NCI-H1105 treated with DMSO at 0.1 percent for 48 hours (cell line): ENCODE measurements around the gene CYBA.

ENCODE experiments used
- DNase-seq: peaks from one replicate; lab custom pipeline; 2025; lab: John Stamatoyannopoulos, UW

Gene CYBA

DNA sequence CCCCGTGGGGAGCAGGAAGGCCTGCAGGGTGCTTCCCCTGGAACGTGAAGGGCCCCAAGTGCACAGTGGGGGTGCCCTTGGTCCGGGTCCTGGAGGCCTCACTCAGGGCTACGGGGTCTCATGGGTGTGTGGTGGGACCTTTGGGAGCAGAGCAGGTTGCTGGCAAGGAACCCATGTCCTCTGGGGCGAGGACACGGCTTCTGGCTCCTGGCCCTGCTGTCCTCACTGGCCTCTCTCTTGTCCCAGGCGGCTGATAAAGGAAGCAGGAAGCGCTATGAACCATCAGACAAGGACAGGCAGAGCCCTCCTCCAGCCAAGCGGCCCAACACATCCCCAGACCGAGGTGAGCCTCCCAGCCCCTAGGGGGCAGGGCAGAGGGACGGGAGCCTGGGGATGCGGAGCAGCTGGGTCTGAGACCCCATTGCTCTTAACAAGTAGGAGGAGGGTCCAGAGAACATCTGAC is 22.3 kb downstream of the CYBA start:
- no peak for DNase-seq

- DNase-seq = no peak
Observed at GRCh38 chr16:88627531-88628411, 23.1 kb downstream of the CYBA start.

- DNase-seq = no peak
Observed at GRCh38 chr16:88626646-88627045, 24.2 kb downstream of the CYBA start.

DNA sequence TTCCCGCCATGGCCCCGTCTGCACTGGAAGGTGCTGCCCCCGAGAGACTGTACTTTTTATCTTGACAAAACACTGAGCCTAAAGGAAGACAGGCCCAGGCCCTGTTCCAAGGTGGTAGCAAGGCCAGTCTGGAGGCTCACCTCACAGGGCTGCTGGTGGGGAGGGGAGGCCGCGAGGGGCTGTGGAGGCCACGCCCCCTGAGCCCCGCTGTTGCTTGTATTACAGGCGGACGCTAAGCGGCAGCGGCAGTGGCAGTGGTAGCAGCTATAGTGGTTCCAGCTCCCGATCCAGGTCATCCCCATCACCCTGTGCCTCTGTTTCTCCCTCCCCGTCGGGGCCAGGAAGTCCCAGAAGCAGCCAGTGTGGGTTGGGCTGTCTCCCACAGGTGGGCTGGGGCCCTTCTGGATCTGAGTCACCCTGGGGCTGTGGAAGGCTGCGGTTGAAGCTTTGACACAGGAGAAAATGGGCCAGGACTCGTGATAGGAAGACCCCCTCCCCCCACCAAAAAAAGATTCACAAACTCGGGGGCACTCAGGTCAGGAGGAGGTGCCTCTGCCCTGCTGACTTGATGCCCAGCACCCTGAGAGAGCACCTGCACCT is 25.8 kb downstream of the CYBA start:
- DNase-seq = no peak

- no peak for DNase-seq
Observed at GRCh38 chr16:88624481-88624880, 26.4 kb downstream of the CYBA start.

DNA sequence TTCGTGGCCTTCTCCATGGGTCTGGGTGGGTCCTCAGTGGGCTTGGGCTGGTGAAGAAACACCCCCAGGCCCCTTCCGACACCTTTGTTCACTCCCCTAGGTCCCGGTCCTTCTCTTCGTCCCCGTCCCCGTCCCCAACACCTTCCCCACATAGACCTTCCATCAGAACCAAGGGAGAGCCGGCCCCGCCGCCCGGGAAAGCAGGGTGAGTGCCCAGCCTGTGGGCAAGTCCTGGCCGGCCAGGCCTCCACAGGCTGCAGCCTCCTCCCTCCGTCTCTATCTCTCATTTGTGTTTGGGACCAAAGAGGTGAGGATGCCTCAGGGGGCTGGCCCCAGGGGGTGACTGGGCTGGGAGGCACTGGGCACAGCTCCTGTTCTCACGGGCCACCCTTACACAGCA is 27.0 kb downstream of the CYBA start:
- DNase-seq = no peak

DNA sequence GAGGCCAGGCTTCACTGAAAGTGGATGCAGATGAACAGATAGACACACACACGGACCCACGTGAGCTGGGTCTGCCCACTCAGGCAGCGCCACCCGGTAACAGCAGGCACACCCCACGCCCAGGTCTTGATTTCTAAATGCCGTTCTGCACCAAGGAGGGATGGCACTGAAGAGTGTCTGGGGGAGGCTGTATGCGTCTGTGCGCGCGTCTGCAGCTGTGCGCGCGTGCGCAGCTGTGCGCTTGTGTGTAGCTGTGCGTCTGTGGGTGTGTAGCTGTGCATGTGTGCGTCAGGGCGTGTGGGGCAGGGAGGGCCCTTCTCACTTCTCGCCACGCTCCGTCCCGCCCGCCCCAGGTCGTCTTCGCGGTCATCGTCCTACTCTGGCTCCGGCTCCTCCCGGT is 28.0 kb downstream of the CYBA start:
- no peak for DNase-seq

- DNase-seq = no peak
Observed at GRCh38 chr16:88622125-88622524, 28.7 kb downstream of the CYBA start.

GRCh38 chr16:88619859-88620815 is 30.7 kb downstream of the CYBA start:
- DNase-seq = no peak

GRCh38 chr16:88618956-88619667 is 31.7 kb downstream of the CYBA start:
- no peak for DNase-seq

DNA sequence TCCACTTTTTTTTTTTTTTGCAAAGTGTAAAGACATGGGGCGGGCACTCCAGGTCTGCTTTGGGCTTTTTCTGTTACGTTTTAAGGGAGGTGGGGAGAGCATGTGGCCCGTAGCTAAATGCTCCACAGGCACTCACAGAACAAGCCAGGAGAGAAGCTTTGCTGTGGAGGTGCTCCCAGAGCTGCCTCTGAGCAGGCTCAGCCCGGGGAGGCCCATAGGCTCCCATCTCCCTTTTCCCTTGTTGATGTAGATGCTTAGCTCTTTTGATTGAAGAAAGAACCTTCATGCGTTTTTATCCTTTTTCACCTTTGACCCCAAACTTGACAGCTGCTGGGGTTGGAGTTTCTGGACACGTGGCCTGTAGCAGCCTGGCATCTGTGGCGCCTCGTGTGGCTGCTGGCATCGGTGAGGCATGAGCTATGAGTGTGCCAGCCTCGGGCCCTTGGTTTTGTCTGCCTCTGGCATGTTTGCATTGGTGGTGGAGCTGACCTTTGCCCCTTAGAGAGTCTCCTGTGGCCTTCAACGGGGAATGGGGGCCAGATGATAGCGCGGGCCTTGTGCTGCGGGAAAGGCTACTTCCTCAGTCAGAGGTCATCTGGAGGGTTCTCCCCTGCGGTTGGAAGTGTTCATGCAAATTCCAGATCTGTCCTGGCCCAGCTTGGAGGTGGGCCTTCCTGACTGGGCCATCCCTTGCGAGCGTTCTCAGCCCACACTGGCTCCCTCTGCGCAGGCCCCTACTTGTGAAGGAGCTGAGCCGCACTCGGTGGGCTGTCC is 32.5 kb downstream of the CYBA start:
- no peak for DNase-seq

- DNase-seq = no peak
Observed at GRCh38 chr16:88617268-88618031, 33.4 kb downstream of the CYBA start.

- no peak for DNase-seq
Observed at GRCh38 chr16:88616736-88617135, 34.1 kb downstream of the CYBA start.

GRCh38 chr16:88616320-88616719 is 34.5 kb downstream of the CYBA start:
- no peak for DNase-seq

- no peak for DNase-seq
Observed at GRCh38 chr16:88614818-88615580, 35.9 kb downstream of the CYBA start.

DNA sequence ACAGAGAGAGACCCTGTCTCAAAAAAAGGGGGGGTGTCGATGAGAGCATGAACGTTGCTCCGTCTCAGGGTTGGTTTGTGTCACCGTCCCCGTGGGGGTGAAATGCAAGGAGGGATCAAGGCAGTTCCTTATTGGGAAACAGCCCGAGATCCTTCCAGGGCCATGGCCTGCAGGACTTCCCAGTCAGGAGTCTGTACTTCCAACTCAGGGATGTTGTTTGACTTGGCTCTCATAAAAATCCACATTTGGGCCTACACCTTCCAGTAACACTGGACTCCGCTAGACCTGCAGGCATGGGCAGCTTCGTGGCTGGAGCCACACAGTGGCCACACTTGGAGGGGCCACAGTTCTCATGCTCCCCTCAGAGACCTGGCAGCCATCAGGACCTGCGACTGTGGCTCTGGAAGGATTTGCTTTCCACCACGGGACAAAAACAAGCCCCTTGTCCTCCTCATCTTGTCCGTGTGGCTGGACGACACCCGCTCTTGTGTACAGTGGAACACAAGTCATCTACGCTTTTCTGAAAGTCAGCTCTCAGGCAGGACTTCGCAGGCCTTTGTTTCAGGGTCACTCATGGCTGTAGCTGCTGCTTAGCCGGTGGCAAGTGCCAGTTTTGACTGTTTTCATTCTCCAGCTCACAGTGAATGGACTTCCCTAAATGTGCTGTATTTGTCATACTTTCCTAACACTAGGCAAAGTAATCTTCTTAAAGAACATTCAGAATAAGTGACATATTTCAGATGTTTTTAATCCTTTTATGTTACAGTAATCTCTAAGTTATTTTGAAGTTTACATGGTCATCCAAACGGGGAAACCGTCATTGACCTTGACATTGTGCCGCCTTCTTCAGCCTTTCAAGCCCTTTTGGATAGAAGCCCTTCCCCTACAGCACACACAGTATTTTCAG is 36.7 kb downstream of the CYBA start:
- DNase-seq = no peak

DNA sequence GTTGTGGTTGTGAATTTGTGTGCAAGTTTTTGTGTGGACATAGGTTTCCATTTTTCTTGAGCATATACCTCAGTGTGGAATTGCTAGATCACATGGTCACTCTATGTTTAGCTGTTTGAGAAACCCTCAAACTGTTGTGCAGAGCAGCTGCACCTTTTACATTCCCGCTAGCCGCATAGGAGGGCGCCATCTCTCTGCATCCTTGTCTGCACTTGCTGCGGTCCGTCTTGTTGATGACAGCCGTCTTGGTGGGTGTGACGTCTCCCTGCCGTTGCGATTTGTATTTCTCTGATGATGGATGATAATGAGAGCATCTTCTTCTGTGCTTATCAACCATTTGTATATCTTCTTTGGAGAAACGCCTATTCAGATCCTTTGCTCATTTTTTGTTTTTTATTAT is 37.6 kb downstream of the CYBA start:
- DNase-seq = no peak
